IPS-20b (cell line): ENCODE data around the gene PPP2R5E.

Experiments
- H3K27ac ChIP-seq: one replicate; pipeline ENCODE4 v1.5.1; 2013; ENCODE audit warnings: low read length
- H3K27me3 ChIP-seq: 2 replicates; pipeline ENCODE4 v1.6.1; 2013; ENCODE audit warnings: mild to moderate bottlenecking, low read length, inconsistent platforms; ENCODE audit not compliant: insufficient read depth
- H3K36me3 ChIP-seq: 2 replicates; pipeline ENCODE4 v1.6.1; 2013; ENCODE audit warnings: low read depth, mild to moderate bottlenecking, inconsistent platforms, low read length, moderate library complexity; ENCODE audit not compliant: insufficient read depth
- H3K4me1 ChIP-seq: 2 replicates; pipeline ENCODE4 v1.6.1; 2013; ENCODE audit warnings: mild to moderate bottlenecking, control low read depth, inconsistent platforms, low read length, moderate library complexity; ENCODE audit not compliant: insufficient read depth
- H3K4me3 ChIP-seq: 2 replicates; pipeline ENCODE4 v1.5.1; 2013; ENCODE audit warnings: mild to moderate bottlenecking, low read length, inconsistent platforms
- H3K9ac ChIP-seq: 2 replicates; pipeline ENCODE4 v1.6.1; 2013; ENCODE audit warnings: low read depth, mild to moderate bottlenecking, inconsistent platforms, low read length, moderate library complexity
- H3K9me3 ChIP-seq: 2 replicates; pipeline ENCODE4 v1.6.1; 2013; ENCODE audit warnings: mild to moderate bottlenecking, low read depth, low read length, inconsistent platforms; ENCODE audit not compliant: insufficient read depth

The PPP2R5E gene

GRCh38 chr14:63423889-63424288, 119.3 kb downstream of the PPP2R5E start:
- no peak overlapping the region for H3K4me3 ChIP-seq
- H3K36me3 ChIP-seq: peaks cover 25% of the 10 kb centered on the region
- H3K4me1 ChIP-seq: no peaks in the 10 kb centered on the region
- no peaks in the 10 kb centered on the region for H3K9me3 ChIP-seq
- H3K27me3 ChIP-seq: no peaks in the 10 kb centered on the region
- no peak overlapping the region for H3K9ac ChIP-seq
- no peak overlapping the region for H3K27ac ChIP-seq

- Histone ChIP-seq H3K27me3 (no peaks in the 10 kb centered on the region), H3K27ac (no peak overlapping the region), H3K4me1 (no peaks in the 10 kb centered on the region), H3K36me3 (peaks cover 25% of the 10 kb centered on the region), H3K4me3 (no peak overlapping the region), H3K9me3 (no peaks in the 10 kb centered on the region), H3K9ac (no peak overlapping the region)
Observed at GRCh38 chr14:63423381-63423780, 119.8 kb downstream of the PPP2R5E start.

- H3K27ac ChIP-seq: no peak overlapping the region
- H3K9ac ChIP-seq: no peak overlapping the region
- H3K27me3 ChIP-seq: no peaks in the 10 kb centered on the region
- no peaks in the 10 kb centered on the region for H3K9me3 ChIP-seq
- peaks cover 25% of the 10 kb centered on the region for H3K36me3 ChIP-seq
- no peaks in the 10 kb centered on the region for H3K4me1 ChIP-seq
- H3K4me3 ChIP-seq: no peak overlapping the region
Observed at GRCh38 chr14:63421919-63422318, 121.3 kb downstream of the PPP2R5E start.

GRCh38 chr14:63421226-63421625, 122.0 kb downstream of the PPP2R5E start:
- Histone ChIP-seq H3K4me3 (no peak overlapping the region), H3K9me3 (no peaks in the 10 kb centered on the region), H3K9ac (no peak overlapping the region), H3K27me3 (no peaks in the 10 kb centered on the region), H3K27ac (no peak overlapping the region), H3K4me1 (no peaks in the 10 kb centered on the region), H3K36me3 (peaks cover 25% of the 10 kb centered on the region)

GRCh38 chr14:63418020-63418419, 125.2 kb downstream of the PPP2R5E start:
- Histone ChIP-seq H3K4me1 (no peaks in the 10 kb centered on the region), H3K9ac (no peak overlapping the region), H3K27ac (no peak overlapping the region), H3K36me3 (peaks cover 39% of the 10 kb centered on the region), H3K9me3 (no peaks in the 10 kb centered on the region), H3K27me3 (no peaks in the 10 kb centered on the region), H3K4me3 (no peak overlapping the region)

- H3K9me3 ChIP-seq: no peaks in the 10 kb centered on the region
- no peaks in the 10 kb centered on the region for H3K4me1 ChIP-seq
- no peaks in the 10 kb centered on the region for H3K27me3 ChIP-seq
- H3K9ac ChIP-seq: no peak overlapping the region
- peaks cover 29% of the 10 kb centered on the region for H3K36me3 ChIP-seq
- no peak overlapping the region for H3K27ac ChIP-seq
- no peak overlapping the region for H3K4me3 ChIP-seq
Observed at GRCh38 chr14:63413009-63413408, 130.2 kb downstream of the PPP2R5E start.

GRCh38 chr14:63406333-63406732, 136.8 kb downstream of the PPP2R5E start:
- Histone ChIP-seq H3K27ac (no peak overlapping the region), H3K4me1 (peaks cover 13% of the 10 kb centered on the region; the same call in 1 of the 2 replicates)

GRCh38 chr14:63405715-63406114, 137.5 kb downstream of the PPP2R5E start:
- H3K27ac ChIP-seq: no peak overlapping the region

More at GRCh38 chr14:63406333-63406732, 136.8 kb downstream of the PPP2R5E start:
- Histone ChIP-seq H3K9ac (no peak overlapping the region), H3K27me3 (no peaks in the 10 kb centered on the region), H3K9me3 (no peaks in the 10 kb centered on the region), H3K36me3 (no peaks in the 10 kb centered on the region; the same call in 1 of the 2 replicates), H3K4me3 (no peak overlapping the region)

GRCh38 chr14:63404906-63405305, 138.3 kb downstream of the PPP2R5E start:
- Histone ChIP-seq H3K9me3 (no peaks in the 10 kb centered on the region), H3K36me3 (peaks cover 1% of the 10 kb centered on the region; the same call in 1 of the 2 replicates), H3K27ac (no peak overlapping the region), H3K9ac (no peak overlapping the region), H3K27me3 (no peaks in the 10 kb centered on the region), H3K4me1 (peaks cover 13% of the 10 kb centered on the region; the same call in 1 of the 2 replicates), H3K4me3 (no peak overlapping the region)

More at GRCh38 chr14:63405715-63406114, 137.5 kb downstream of the PPP2R5E start:
- no peaks in the 10 kb centered on the region for H3K27me3 ChIP-seq
- H3K36me3 ChIP-seq: no peaks in the 10 kb centered on the region; the same call in 1 of the 2 replicates
- H3K9me3 ChIP-seq: no peaks in the 10 kb centered on the region
- H3K4me3 ChIP-seq: 0 out of 2 replicates have a peak overlapping the region, but pooled peaks have one; percentile 18
- peaks cover 13% of the 10 kb centered on the region; the same call in 1 of the 2 replicates for H3K4me1 ChIP-seq
- H3K9ac ChIP-seq: no peak overlapping the region; the same call in 1 of the 2 replicates

- Histone ChIP-seq H3K27me3 (no peaks in the 10 kb centered on the region), H3K9ac (no peak overlapping the region), H3K4me3 (no peak overlapping the region), H3K36me3 (peaks cover 7% of the 10 kb centered on the region; the same call in 1 of the 2 replicates), H3K9me3 (no peaks in the 10 kb centered on the region), H3K27ac (no peak overlapping the region), H3K4me1 (peaks cover 13% of the 10 kb centered on the region; the same call in 1 of the 2 replicates)
Observed at GRCh38 chr14:63401646-63402045, 141.5 kb downstream of the PPP2R5E start.

- H3K36me3 ChIP-seq: peaks cover 17% of the 10 kb centered on the region; the same call in 1 of the 2 replicates
- no peak overlapping the region for H3K27ac ChIP-seq
- no peaks in the 10 kb centered on the region for H3K4me1 ChIP-seq
- H3K27me3 ChIP-seq: no peaks in the 10 kb centered on the region
- no peak overlapping the region for H3K4me3 ChIP-seq
- H3K9ac ChIP-seq: no peak overlapping the region
- H3K9me3 ChIP-seq: no peaks in the 10 kb centered on the region
Observed at GRCh38 chr14:63398952-63399351, 144.2 kb downstream of the PPP2R5E start.

- H3K36me3 ChIP-seq: peaks cover 49% of the 10 kb centered on the region
- no peak overlapping the region for H3K4me3 ChIP-seq
- no peaks in the 10 kb centered on the region for H3K27me3 ChIP-seq
- no peaks in the 10 kb centered on the region; the same call in 1 of the 2 replicates for H3K4me1 ChIP-seq
- no peaks in the 10 kb centered on the region for H3K9me3 ChIP-seq
- no peak overlapping the region for H3K27ac ChIP-seq
- no peak overlapping the region for H3K9ac ChIP-seq
Observed at GRCh38 chr14:63394841-63395240, 148.3 kb downstream of the PPP2R5E start.
